HepG2 (cell line): ENCODE results near the gene RDH13. TPM values are rescaled to one million over a fixed set of nuclear protein-coding genes. Genes with fewer than 3 reads are reported as not detected.

Source experiments
- ATAC-seq: fragments of 200-7000 bp; cut with Tn5 transposase; 3 replicates; pipeline ENCODE4 v1.9.1; 2020; ENCODE audit warnings: mild to moderate bottlenecking, moderate library complexity
- BruUV-seq: library from RNA; stranded (reverse); fragments of 400-500 nt; replicated peaks from 2 replicates; lab custom pipeline; 2021; lab: Mats Ljungman, UMichigan
- CTCF ChIA-PET: fragments of 300-600 bp; formaldehyde crosslinking; extraction: SDS; loops from one replicate; lab custom pipeline; 2021; ENCODE audit warnings: low total read pairs, inconsistent platforms, low intra/inter-chr PET ratio; lab: Yijun Ruan, JAX
- POLR2A ChIA-PET: fragments of 350-600 bp; sonication (Branson Sonifier 250); formaldehyde crosslinking; loops from one replicate; lab custom pipeline; 2020; ENCODE audit warnings: antibody characterized with exemption, inconsistent platforms; lab: Yijun Ruan, JAX
- DNase-seq: peaks from one replicate; pipeline ENCODE4 v3.0.0-alpha.2; 2015; ENCODE audit warnings: low spot score
- FAIRE-seq: peaks from 3 replicates; lab custom pipeline; 2011; peaks lifted over from hg19 to GRCh38; lab: Jason Lieb, UNC
- H2AFZ ChIP-seq: one replicate; pipeline ENCODE4 v1.6.1; 2011; ENCODE audit warnings: low read length, inconsistent platforms
- H3K27ac ChIP-seq: fragments of 300-600 bp; 3 replicates; pipeline ENCODE4 v1.8.0; 2011; ENCODE audit warnings: mixed run types, mild to moderate bottlenecking, mixed read lengths, low read length, inconsistent platforms; ENCODE audit not compliant: insufficient read depth; ENCODE audit errors: extremely low read length
- H3K27me3 ChIP-seq, 2 experiments: fragments of 200-600 bp in 1 of 2; 2 replicates in 1 of 2; 3 replicates in 1 of 2; pipeline versions ENCODE4 v1.6.0 to v1.8.0; 2011; ENCODE audit warnings: low read length in 2 of 2, mild to moderate bottlenecking in 2 of 2, moderate library complexity in 2 of 2, inconsistent platforms in 1 of 2; ENCODE audit not compliant: insufficient read depth in 2 of 2, control insufficient read depth in 1 of 2
- H3K36me3 ChIP-seq, 2 experiments: fragments of 200-600 bp in 1 of 2; replicated peaks in 1 of 2; 2 replicates in 1 of 2; 3 replicates in 1 of 2; pipeline versions ENCODE4 v1.5.1 to v1.8.0; 2011; ENCODE audit warnings: low read length in 2 of 2, inconsistent platforms in 1 of 2; ENCODE audit not compliant: insufficient read depth in 2 of 2, control insufficient read depth in 1 of 2
- H3K4me1 ChIP-seq: 2 replicates; pipeline ENCODE4 v1.5.1; 2012; ENCODE audit warnings: low read length, inconsistent platforms; ENCODE audit not compliant: insufficient read depth
- H3K4me2 ChIP-seq: 2 replicates; pipeline ENCODE4 v1.6.0; 2011; ENCODE audit warnings: low read depth, low read length, inconsistent platforms
- H3K4me3 ChIP-seq, 3 experiments: fragments of 200-600 bp in 1 of 3; sonication (generic), shearing (Covaris generic) in 1 of 3; replicated peaks in 1 of 3; 2 replicates each; pipeline ENCODE4 v1.5.1; 2011 to 2016; ENCODE audit warnings: low read length in 3 of 3, inconsistent platforms in 2 of 3, low read depth in 2 of 3, mild to moderate bottlenecking in 2 of 3, control low read depth in 1 of 3, mixed read lengths in 1 of 3; ENCODE audit not compliant: insufficient read depth in 1 of 3
- H3K79me2 ChIP-seq: one replicate; pipeline ENCODE4 v1.6.1; 2011; ENCODE audit warnings: low read length, inconsistent platforms; ENCODE audit not compliant: insufficient read depth
- H3K9ac ChIP-seq: 2 replicates; pipeline ENCODE4 v1.6.0; 2011; ENCODE audit warnings: mild to moderate bottlenecking, low read depth, low read length, inconsistent platforms; ENCODE audit not compliant: insufficient read depth
- H3K9me3 ChIP-seq: 2 replicates; pipeline ENCODE4 v1.5.1; 2012; ENCODE audit warnings: mild to moderate bottlenecking, low read length
- H4K20me1 ChIP-seq: 2 replicates; pipeline ENCODE4 v1.6.0; 2011; ENCODE audit warnings: inconsistent platforms, mild to moderate bottlenecking, low read length, moderate library complexity; ENCODE audit not compliant: insufficient read depth
- ATF7 ChIP-seq, 2 experiments: fragments of 450-650 bp in 1 of 2; sonication (generic) in 1 of 2; formaldehyde crosslinking in 1 of 2; IDR thresholded peaks; 2 replicates each; pipeline versions ENCODE4 v1.4.0 to v1.6.1; 2016 to 2020; ENCODE audit warnings: antibody characterized with exemption in 1 of 2, mild to moderate bottlenecking in 1 of 2, missing genetic modification reagents in 1 of 2
- EHMT2 ChIP-seq: fragments of 200-600 bp; sonication (generic); IDR thresholded peaks from 2 replicates; pipeline ENCODE4 v1.7.0; 2017; ENCODE audit warnings: antibody characterized with exemption, low read depth, low read length, borderline replicate concordance
- IRF2 ChIP-seq: IDR thresholded peaks from 2 replicates; pipeline ENCODE4 v1.6.1; 2018; ENCODE audit warnings: missing genetic modification reagents, missing compliant biosample characterization
- MAZ ChIP-seq, 2 experiments: sonication (generic) in 1 of 2; formaldehyde crosslinking in 1 of 2; IDR thresholded peaks; 2 replicates each; pipeline versions ENCODE4 v1.5.0 to v1.6.1; 2012 to 2020; ENCODE audit warnings: low read depth in 2 of 2, mild to moderate bottlenecking in 2 of 2, borderline replicate concordance in 1 of 2, improper control_type of control experiment in 1 of 2, low read length in 1 of 2, missing genetic modification reagents in 1 of 2, moderate library complexity in 1 of 2
- MTA1 ChIP-seq: sonication (generic); formaldehyde crosslinking; IDR thresholded peaks from 2 replicates; pipeline ENCODE4 v1.4.0; 2020; ENCODE audit warnings: missing genetic modification reagents, mild to moderate bottlenecking, borderline replicate concordance
- ZNF12 ChIP-seq: sonication (generic); formaldehyde crosslinking; IDR thresholded peaks from 2 replicates; pipeline ENCODE4 v1.5.0; 2020; ENCODE audit warnings: missing genetic modification reagents
- ZNF761 ChIP-seq: sonication (generic); formaldehyde crosslinking; conservative IDR thresholded peaks from 2 replicates; pipeline ENCODE4 v1.4.0; 2020; ENCODE audit warnings: mild to moderate bottlenecking, missing genetic modification reagents
- ZSCAN21 ChIP-seq: sonication (generic); formaldehyde crosslinking; IDR thresholded peaks from 2 replicates; pipeline ENCODE4 v1.8.0; 2022; ENCODE audit warnings: mild to moderate bottlenecking, missing genetic modification reagents, moderate library complexity, borderline replicate concordance
- WGBS: methylation state at CpG from one replicate; pipeline ENCODE4 v1.1.6; 2017; ENCODE audit warnings: low lambda C conversion rate; 5-methylcytosine and 5-hydroxymethylcytosine counted together
- in situ Hi-C: cut with HindIII; loops from 2 replicates; pipeline ENCODE4 v1.10.0; 2017; ENCODE audit warnings: low pct_unique_long_range_greater_than_20kb; ENCODE audit not compliant: extremely low pct_ligation_motif_present
- intact Hi-C: fragments of 100-400 bp; cut with micrococcal nuclease; formaldehyde crosslinking; loops from one replicate; pipeline ENCODE4 v1.10.0; 2022; ENCODE audit not compliant: unreplicated experiment
- polyA plus RNA-seq, 8 experiments: library from polyadenylated mRNA; depleted of rRNA in 3 of 8; stranded (reverse) in 7 of 8; unstranded in 1 of 8; fragments of >200 nt; fragmentation: Illumina TruSeq in 4 of 8; extraction: Trizol in 4 of 8; gene quantifications; 2 replicates each; pipeline versions ENCODE4 v1.2.1 to v1.2.3, GENCODE V29; 2011 to 2016; ENCODE audit warnings: low read depth in 4 of 8, missing spikeins in 1 of 8, mixed read lengths in 1 of 8; ENCODE audit not compliant: insufficient read depth in 1 of 8
- total RNA-seq, 5 experiments: library from RNA; depleted of rRNA; stranded (reverse); fragments of >200 nt; fragmentation: Illumina TruSeq; extraction: Trizol; gene quantifications; 2 replicates each; pipeline ENCODE4 v1.2.3, GENCODE V29; 2016; ENCODE audit warnings: low read depth in 1 of 5

The RDH13 gene
- total and polyA plus RNA-seq, 2 of the 13 experiments (the other 11 are each of a cell fraction or from before 2014, with no cell fraction given): 13.4 to 21.5 TPM

DNA sequence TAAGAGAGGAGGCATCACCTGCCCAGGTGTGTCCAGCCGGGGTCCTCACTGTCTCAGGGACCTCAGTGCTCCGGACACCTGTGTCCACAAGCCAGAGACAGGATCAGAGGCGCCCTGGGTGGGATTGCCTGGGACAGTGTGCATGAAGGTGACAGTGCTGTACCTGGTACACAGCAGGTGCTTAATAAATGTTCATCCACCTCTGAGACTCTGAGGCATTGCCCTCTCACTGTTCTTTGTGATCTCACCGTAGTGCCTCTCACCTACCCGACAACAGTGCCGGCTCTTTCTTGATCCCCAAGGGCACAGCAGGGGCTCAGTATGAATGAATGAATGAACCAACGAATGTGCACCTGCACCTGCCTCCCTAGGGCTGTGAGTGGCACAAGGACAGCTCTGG, 9.2 kb downstream of the RDH13 start:
- ChIA-PET CTCF (no interaction called here), POLR2A (no interaction called here)
- no peaks in the 10 kb centered on the region for H3K79me2 ChIP-seq
- H3K4me3 ChIP-seq: no peak overlapping the region
- WGBS: 93% methylated on average over 7 of the region's 7 CpGs
- H3K27me3 ChIP-seq: no peaks in the 10 kb centered on the region
- no peak overlapping the region for H3K27ac ChIP-seq
- intact Hi-C loops: no loop called here
- DNase-seq (no peak), FAIRE-seq (no peak), ATAC-seq (no peak)
- no peaks in the 10 kb centered on the region for H3K9me3 ChIP-seq
- no peak overlapping the region for H3K4me2 ChIP-seq
- H2AFZ ChIP-seq: no peak overlapping the region
- no TSS peak for BruUV-seq
- in situ Hi-C loops: no loop called here
- peaks cover 15 to 47% of the 10 kb centered on the region in 2 experiments; a peak in 4 of 5 replicates for H3K36me3 ChIP-seq
- no peak overlapping the region for H3K9ac ChIP-seq
- no peaks in the 10 kb centered on the region for H4K20me1 ChIP-seq
- TF ChIP-seq ZNF761 (CRISPR knock-in tag) (no peak), ZSCAN21 (CRISPR knock-in tag) (no peak), EHMT2 (no peak), MAZ (IDR thresholded peaks at IDR 0.05; ENCODE audit: borderline replicate concordance, low read depth, low read length) (no peak), MAZ (CRISPR knock-in tag; IDR thresholded peaks at IDR 0.05; ENCODE audit: low read depth) (no peak), MTA1 (no peak), IRF2 (CRISPR knock-in tag) (no peak)
- H3K4me1 ChIP-seq: no peaks in the 10 kb centered on the region

DNA sequence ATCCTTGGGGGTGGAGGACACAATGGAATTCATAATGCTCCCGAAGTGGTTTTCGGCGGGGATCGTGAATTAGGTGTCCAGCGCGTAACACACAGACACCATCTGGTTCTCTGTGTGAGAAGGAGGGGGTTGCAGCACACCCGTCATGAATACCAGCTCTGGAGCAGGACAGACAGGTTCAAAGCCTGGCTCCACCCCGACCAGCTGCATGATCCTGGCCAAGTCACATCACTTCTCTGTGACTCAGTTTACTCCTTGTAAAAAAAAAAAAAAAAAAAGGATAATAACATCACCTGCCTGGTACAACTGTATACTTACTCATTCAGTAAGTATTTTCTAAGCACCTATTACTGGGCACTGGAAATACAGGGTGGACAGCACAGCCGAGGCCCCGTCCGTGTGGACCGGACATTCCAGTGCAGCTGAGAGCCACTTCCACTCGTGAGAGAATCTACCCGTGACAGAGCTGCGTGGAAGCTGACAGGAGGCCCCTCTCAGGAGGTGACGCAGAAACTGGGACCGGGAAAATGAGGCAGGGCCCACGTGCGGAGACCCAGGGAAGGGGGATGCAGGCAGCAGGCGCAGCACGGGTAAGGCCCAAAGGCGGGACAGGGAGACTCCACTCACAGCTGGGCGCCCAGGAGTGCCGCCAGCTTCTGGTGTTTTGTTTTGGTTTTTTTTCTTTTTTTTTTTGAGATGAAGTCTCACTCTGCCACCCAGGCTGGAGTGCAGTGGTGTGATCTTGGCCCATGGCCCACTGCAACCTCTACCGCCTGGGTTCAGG, 12.0 kb downstream of the RDH13 start:
- H4K20me1 ChIP-seq: no peaks in the 10 kb centered on the region
- no peak overlapping the region for H3K9ac ChIP-seq
- TF ChIP-seq ATF7 (IDR thresholded peaks at IDR 0.05): peak; percentile 21; the same call in 1 of the 2 replicates
- no peak for TF ChIP-seq ATF7 (CRISPR knock-in tag; IDR thresholded peaks at IDR 0.05)
- TF ChIP-seq ZNF12 (CRISPR knock-in tag): no peak
- H3K4me2 ChIP-seq: no peak overlapping the region
- ATAC-seq (no peak), DNase-seq (no peak), FAIRE-seq (no peak)
- in situ Hi-C loops: no loop called here
- intact Hi-C loops: no loop called here
- 98% methylated on average over 25 of the region's 25 CpGs for WGBS
- no peaks in the 10 kb centered on the region for H3K79me2 ChIP-seq
- no peaks in the 10 kb centered on the region for H3K27me3 ChIP-seq
- no TSS peak for BruUV-seq
- H3K9me3 ChIP-seq: no peaks in the 10 kb centered on the region
- no peak overlapping the region for H3K27ac ChIP-seq
- H3K36me3 ChIP-seq: peaks cover 30 to 53% of the 10 kb centered on the region in 2 experiments; a peak in 4 of 5 replicates
- CTCF ChIA-PET: no interaction called here
- no peak overlapping the region for H3K4me3 ChIP-seq
- H2AFZ ChIP-seq: no peak overlapping the region
- POLR2A ChIA-PET: no interaction called here
- no peaks in the 10 kb centered on the region for H3K4me1 ChIP-seq
